Activated CD8-positive, alpha-beta memory T cell treated with anti-CD3 and anti-CD28 coated beads, Interleukin-2, amount 50 U/mL, for 24 hours (primary cell): ENCODE results near the gene LHX6.

Experiments
- DNase-seq: peaks from one replicate; pipeline ENCODE4 v3.0.0-alpha.2; 2020; ENCODE audit errors: extremely low read depth

The LHX6 gene

DNA sequence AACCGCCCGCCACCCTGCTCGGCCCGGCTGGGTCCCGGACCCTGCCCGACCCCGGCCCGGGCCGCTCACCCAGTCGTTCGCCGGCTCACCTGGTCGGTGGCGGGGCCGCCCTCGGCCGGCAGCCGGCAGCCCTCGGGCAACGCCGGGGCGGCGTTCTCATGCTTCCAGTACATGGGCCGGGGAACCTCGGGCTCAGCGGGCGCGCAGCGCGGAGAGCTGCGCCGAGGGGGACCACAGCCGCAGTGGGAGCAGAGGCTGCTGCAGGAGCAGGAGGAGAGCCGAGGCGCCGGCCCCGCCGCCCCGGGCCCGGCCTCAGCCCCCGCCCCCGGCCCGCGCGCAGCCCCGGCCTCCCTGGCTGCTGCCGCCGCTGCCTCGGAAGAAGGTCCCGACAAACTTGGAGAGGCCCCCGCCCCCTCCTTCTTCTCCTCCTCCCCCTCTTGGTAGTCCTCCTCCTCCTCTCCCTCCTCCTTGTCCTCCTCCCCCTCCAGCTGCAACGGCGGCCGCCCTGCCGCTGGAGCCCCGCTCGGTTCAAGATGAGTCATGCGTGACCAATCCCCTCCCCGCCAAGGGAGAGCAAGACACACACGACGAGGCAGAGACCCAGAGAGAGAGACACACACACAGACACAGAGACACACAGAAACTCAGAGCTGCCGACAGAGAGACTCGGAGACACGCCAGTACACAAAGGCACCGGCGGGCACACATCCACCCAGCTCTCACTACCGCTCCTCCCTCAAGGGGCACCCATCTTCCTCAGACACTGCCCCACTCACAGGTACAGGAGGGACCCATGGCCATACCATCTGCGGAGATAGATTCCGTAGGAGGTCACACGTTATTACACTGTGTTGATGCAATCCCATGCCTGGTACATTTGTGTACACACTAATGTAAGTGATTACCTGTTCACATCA, at the start of gene LHX6:
LHX6 (minus strand) TSS at position 390 of the 917 bp plus-strand sequence; CDS start at position 173, 217 bp downstream.
- no peak for DNase-seq

DNA sequence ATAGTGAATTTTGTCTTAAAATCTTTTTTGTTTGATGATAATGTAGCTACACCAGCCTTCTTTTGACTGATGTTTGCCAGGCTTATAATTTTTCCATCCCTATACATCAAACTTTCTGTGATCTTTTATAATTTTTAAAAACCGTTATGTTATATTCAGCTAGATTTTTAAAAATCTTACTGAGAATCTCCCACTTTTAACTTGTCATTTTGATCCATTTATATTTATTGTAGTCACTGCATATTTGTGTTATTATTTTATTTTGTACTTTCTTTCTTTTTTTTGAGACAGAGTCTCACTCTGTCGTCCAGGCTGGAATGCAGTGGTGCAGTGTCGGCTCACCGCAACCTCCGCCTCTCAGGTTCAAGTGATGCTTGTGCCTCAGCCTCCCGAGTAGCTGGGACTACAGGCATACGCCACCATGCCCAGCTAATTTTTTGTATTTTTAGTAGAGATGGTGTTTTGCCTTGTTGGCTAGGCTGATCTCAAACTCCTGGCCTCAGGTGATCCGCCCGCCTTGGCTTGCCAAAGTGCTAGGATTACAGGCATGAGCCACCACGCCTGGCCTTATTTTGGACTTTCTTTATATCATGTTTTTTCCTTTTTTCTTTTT, 48.6 kb upstream of the LHX6 start:
- no peak for DNase-seq

DNA sequence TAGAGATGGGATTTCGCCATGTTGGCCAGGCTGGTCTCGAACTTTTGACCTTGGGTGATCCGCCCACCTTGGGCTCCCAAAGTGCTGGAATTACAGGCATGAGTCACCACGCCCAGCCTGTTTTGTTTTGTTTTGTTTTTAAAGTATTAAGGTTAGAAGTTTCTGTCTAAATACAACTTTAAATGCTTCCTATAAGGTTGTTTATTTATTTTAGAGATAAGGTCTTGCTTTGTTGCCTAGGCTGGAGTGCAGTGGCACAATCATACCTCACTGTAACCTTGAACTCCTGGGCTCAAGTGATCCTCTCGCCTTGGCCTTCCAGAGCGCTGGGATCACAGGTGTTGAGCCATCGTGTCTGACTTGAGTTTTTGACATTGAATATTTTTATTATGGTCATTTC, 47.3 kb upstream of the LHX6 start:
- no peak for DNase-seq

DNA sequence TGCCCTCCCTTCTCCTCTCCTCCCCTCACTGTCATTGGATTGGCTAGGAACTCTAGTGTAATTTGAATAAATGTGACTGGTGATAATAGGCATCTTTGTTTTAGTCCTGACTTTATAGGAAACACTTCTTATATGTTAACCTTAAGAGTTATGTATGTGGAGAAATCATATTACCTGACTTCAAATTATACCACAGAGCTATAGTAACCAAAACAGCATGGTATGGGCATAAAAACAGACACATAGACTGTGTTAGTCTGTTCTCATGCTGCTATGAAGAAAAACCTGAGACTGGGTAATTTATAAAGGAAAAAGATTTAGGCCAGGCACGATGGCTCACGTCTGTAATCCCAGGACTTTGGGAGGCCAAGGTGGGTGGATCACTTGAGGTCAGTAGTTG, 45.3 kb upstream of the LHX6 start:
- DNase-seq = no peak

DNA sequence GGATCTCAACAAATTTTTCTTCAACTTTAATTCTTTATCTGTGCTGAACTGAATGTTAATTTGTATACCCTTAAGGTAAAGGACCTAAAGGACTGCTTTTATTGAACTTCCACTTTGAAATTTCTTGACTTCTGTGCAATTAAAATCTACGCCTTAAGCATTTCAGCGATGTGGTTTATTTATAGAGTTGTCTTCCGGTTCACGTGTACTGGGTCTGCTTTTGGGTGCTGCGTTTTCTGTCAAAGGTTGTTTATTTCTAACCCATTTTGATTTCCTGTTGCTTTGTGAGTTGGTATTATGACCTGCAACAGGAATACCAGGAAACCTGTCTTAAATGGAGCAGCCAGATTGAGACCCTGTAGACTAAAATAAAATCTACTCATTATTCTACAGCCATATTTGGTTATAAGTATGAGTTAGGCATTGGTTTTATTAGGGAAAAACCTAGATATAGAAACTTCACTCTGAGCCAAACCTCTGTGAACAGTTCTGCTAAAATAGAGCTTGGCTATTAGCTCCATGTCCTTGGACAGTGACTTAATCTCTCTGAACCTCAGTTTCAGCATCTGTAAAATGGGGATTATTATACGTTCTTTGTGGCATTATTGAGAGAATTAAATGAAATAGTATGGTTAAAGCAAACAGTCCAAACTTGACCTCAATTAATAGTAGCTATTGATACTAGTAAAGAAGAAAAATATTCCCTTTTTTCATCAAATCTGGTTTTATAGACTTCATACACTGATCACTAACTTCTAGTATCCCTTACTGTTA, 39.5 kb upstream of the LHX6 start:
- DNase-seq = no peak

DNA sequence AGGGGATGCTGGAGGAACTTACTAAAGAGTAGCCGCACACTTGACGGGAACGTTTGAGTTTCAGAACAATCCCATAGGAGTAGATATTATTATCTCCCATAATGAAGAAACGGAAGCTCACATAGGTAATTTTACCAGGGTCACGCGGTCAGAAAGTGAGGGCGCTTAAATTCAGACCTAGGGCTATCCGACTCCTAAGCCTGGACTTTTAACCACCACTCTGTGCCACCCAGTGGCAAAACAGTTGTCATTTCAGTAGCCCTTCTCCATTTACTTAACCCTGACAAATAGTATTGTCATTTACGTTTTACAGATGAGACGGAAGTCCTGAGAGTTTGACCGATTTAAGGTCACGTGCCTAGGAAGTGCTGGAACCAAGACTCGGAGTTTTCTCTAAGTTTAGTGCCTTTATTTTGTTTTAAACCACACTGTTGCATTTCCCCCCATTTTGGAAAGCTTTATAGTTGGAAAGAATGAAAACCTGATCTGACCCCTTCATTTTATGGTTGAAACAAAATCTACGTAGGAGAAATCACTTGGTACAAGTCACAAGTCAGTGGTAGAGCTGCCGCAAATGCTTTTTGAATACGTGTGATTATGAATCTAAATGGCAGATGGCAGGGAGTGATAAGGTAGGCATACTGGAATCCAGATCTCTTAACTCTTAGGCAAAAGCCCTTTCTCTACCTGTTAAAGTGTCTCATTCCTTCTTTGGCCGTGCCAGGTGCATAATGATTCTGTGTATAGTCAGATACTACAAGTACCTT, 36.6 kb upstream of the LHX6 start:
- DNase-seq = no peak

DNA sequence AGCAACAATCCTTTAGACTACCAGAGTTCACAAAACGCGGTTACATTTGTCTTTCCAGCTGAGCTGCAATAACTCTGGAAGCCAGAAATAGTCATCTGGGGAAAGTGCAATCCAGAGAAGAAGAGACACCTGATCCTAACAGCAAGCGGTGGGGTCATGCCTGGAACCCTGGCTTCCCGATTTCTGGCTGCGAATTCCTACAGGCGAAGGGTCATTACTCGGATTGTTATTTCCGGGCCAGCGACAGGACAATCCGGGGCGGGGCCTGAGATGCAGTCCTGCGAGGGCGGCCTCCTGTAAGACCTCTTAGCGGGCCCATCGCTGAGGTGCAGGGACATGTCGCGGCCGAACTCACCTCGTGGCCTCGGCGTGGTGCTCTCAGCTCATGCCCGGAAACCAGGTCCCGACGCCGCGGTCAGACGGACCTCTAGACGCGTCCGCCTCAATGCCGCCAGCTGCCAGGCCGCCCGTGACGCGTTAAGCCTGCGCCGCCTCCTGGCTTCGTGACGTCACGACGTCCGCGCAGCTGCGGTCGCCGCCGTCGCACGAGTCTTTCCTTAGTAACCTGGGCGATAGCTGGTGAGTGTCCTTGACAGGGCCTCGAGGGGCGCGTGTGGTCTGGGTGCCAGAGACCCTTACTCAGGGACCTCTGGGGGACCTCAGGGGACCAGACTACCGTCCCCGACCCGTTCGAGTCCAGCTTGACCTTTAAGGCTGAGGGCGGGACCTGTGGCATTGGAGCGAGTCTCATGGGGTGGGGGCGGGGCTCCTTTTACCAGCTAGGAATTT, 35.8 kb upstream of the LHX6 start, which contains the start of the genes MRRF and RBM18:
MRRF (plus strand) TSS at position 523 of the 789 bp plus-strand sequence. CDS start 6,010 bp downstream, outside the sequence.
RBM18 (minus strand) TSS at position 481 of the 789 bp plus-strand sequence. CDS start 3,348 bp downstream, outside the sequence.
- DNase-seq = peak; percentile 72

DNA sequence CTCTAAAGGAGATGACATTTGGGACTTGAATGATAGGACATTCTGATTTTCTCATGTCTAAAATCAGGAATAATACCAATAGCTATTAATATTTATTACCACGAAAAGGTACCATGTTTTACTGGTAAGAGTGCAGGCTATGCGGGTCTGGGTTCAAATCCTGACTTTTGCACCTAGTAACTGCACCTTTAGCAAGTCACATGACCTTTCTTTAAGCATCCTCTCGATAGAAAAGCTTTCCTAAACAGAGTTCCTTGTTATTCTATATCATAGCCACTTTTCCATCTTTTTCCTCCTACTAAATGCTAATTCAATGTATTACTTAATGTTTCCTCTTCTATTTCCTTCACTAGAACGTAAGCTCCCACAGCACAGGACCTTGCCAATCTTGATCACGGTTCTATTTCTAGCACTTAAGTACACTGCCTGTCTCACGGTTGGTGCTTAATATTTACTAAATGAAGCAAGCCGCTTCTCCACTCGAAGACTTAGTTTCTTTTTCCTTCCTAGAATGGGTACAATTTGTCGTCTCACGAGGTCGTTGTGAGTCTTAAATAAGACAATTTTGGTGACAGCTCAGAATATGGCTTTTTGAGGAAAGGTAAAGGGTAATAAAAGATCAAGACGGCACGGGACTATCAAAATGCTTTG, 35.1 kb upstream of the LHX6 start:
- no peak for DNase-seq

DNA sequence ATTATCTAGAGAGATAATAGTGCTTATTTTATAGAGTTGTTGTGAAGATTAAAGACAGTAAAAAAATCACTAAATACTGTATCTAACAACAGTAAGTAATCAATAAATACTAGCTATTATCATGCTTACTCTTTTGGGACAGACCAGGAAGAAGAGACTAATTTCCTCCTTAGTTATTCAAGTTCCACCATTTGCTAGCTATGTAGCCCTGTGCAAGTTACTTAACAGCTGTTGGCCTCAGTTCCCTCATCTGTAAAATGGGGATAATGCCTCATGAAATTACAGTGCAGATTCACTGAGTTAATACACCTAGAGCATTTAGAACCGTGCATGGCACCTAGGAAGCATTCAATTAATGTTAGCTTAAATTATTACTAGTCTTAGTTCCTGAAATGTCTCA, 33.3 kb upstream of the LHX6 start:
- DNase-seq = no peak

DNA sequence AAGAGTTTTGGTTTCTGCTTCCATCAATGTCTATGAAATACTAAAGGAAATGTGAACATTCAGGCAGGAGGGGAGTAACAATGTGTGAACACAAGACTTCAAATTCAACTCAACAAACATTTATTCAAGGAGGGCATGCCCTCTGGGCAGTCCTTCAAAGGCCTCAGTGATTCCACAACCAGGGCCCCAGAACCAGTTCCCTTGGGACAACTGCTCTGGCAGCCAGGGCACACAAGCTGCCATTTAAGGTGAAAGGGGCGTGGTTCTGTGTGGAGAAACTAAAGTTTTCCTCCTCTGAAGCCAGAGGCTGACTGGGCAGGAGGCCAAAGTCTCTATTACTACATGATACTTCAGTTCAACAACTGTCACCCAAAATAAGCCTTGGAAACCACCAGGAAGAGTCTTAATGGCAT, 32.7 kb upstream of the LHX6 start:
- no peak for DNase-seq

DNA sequence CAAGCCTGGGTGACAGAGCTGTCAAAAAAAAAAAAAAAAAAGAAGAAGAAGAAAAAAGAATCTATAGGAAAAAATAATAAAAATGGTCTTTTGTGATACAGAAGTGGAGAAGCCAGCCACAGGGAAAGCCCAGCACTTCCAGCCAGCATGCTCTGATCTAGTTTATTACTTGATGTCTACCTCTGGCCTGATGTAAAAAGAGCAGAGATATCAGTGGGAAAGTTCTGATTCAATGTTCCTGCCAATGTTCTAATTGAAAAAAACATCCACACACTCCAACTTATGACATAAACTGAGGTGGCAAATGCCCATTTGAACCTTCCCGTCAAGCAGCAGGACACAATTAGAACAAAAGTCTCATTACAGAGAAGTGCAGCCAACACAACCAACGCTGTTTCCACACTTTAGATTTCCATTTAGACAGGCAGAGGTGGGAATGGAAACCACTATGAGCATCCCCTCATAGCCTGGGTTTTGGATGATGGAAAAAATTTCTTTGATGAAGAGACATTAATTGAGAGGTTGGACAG, 30.2 kb upstream of the LHX6 start:
- DNase-seq = no peak

DNA sequence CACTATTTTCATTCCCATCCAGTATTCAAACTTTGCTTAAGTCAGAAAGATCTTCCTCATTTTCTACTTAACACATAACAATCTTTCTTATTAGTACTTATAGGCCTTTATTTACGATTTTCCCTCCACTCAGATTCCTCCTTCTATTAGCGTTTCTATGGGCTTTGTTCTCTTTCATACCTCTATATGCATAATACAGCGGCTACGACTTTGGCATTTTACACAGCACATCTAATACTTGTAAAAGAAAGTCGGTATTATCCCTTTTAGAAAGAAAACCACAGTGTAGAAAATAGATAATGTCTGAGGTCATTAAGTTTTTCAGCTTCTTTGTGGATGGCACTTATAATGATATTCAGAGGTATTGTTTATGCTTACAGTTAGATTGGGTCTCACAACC, 27.4 kb upstream of the LHX6 start:
- DNase-seq = no peak

DNA sequence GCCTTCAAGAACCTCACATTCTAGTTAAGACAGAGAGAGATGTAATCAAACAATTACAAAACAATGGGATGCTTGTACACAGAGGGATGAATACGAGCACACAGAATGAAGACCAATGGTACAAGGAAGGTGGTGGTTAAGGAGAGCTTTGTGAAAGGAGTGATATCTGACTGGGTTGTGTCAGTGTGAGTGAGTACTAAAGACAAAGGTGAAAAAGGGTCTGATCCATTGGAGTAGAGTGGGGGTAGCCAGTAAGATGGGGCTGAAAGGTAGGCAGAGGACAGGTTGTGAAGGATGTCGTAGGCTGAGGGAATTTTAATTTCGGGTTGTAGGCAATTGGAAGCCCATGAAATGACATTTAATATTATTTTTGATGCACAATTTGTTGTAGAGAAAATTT, 26.0 kb upstream of the LHX6 start:
- DNase-seq = no peak

DNA sequence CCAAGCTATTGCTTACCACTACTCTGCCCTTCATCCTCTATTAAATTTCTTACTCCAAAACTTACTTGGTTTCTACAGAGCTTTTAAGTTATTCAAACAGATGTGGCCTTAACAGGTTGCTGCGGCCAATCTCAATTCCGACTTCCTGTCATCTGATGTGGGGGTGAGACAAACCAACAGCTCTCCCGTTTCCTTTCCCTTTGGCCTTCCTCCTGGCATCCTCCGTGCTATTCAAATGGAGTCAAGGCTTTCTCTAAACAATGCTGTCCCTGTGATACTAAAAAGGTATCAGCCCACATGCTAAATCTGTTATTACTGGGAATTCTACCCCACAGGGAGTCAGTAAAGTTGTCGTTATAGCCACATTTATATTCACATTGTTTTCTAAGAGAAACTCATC, 24.0 kb upstream of the LHX6 start:
- DNase-seq = no peak

DNA sequence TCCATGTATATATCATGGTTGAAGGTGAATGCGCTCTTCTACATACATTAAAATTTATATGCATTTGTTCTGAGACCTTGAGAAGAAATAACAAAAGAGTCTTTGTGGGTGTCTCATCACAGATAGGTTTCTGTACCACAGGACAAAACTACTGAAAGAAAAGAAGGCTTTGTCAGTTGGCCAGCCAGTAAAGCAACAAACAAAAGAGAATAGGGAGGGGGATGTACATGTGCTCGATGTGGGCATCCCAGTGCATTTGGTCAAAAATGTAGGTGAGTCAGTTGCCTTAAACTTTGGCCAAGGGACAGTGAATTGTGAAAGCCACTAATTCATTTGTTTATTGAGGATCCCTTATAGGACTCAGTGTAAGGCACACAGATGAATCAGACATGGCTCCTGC, 22.6 kb upstream of the LHX6 start:
- DNase-seq = no peak

DNA sequence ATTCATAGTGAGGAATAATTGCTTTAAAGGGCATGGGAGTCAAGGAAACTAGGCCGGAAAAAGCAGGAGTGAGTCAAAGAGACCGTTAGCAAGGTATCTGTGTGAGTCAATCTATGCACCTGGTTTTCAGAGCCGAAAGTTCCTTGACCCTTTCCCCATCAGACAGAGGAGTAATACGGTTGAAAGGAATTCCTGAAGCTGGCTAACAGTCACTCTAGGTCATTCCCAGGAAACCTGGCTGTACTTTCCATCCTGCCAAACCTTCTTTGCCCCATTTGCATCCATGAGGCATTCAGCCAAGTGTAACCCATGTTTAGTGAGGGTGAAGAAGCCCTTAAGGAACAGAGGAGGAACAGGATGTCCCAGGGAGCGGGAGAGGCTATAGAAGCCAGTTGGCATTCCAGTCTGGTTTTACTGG, 19.7 kb upstream of the LHX6 start:
- DNase-seq = no peak

DNA sequence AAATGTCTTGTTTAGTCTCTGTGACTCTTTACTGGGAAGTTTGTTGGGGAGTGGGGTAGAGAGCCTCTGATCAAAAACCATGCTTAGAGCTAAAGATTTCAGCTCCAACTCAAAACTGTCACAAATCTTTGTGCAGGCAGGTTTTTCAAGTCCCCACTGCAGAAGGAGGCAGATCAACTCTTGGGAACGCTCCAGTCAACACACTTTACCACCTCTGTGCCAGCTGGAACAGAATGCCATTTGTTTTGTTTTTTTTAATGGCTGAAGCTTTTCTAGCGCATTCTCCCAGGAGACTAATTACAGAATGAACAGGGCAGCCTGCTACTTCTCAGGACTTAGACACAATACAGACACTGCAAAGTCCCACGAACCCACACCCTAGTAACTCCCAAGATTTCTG, 17.9 kb upstream of the LHX6 start:
- DNase-seq = no peak

DNA sequence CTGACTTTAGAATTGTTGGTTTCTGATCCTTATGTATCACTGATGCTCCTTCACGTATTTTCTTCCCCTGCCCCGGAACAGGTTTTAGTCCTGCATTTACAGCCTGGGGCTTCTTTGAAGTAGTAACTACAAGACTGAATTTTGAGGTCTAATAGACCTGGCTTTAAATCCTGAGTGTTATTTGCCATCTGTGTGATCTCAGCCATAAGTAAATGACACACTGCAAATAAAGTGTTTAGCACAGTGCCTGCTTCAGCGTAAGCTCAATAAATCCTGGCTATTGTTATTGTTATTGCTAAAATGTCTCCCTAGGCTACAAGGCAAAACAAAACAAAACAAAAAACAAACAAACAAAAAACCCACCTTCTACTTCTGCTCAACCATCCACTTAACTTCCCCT, 15.6 kb upstream of the LHX6 start:
- DNase-seq = no peak

DNA sequence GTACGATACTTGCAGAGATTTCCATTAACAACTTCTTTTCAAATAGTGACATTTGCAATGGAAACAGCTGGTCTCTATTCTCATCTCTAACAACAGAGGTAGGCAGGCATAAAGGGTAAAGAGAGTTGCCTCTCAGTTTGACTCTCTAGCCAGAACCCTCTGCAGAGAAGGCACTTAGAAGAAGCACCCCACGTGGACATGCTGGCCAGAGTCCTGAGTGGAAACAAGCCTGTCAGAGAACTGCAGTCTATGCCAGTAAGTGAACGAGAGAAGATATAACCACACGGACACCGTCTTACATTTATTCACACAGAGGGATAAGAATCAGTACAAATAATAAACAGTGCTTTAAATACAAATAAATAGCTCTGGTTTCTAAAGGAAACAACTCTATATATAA, 11.0 kb upstream of the LHX6 start:
- no peak for DNase-seq

DNA sequence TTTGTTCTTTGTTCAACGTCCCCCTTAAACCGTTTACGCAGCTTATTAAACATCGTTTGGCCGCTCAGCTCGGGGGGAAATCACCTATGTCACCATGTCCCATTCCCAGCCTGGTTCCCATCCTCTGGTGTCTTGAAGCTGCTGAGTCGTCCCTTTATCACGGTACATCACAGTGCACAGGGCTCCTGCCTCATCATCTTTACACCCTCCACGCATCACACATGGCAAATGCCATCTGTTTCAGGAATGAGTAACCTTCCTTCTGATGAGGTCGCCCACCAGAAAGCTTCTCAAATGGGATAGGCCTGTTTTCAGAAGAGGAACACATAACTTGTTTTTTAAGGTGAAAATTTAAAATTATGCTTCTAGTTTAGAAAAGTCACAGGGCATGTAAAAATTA, 7.9 kb upstream of the LHX6 start:
- DNase-seq = no peak
